ENCODE results near the gene UTRN. TPM values are rescaled to one million over a fixed set of nuclear protein-coding genes. Genes with fewer than 3 reads are reported as not detected.

Gene UTRN
- total and polyA plus RNA-seq, 2 donors from 2014 or later = 8.3 to 210 TPM

DNA sequence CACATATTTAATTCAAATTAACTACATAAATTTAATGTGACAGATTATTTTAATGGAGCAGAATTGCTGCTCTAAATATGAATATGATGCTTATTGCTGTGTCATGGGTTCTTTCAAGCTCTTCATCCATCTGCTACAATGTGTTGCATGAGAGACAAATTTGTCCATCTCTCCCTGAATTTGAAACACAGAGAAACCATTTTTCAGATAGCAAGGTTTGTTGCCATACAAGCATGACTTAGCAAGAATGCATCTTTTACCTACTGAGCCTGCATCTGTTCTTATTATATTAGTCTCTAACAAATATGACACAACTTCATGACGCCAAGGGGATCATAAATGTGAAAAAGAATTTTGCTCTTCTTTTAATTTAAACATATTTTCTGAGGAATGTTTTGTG lies 8.0 kb upstream of the UTRN start:
- FAIRE-seq (no peak), DNase-seq (no peak)
- TF ChIP-seq, protein P1, sequence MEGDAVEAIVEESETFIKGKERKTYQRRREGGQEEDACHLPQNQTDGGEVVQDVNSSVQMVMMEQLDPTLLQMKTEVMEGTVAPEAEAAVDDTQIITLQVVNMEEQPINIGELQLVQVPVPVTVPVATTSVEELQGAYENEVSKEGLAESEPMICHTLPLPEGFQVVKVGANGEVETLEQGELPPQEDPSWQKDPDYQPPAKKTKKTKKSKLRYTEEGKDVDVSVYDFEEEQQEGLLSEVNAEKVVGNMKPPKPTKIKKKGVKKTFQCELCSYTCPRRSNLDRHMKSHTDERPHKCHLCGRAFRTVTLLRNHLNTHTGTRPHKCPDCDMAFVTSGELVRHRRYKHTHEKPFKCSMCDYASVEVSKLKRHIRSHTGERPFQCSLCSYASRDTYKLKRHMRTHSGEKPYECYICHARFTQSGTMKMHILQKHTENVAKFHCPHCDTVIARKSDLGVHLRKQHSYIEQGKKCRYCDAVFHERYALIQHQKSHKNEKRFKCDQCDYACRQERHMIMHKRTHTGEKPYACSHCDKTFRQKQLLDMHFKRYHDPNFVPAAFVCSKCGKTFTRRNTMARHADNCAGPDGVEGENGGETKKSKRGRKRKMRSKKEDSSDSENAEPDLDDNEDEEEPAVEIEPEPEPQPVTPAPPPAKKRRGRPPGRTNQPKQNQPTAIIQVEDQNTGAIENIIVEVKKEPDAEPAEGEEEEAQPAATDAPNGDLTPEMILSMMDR (IDR thresholded peaks at IDR 0.05; ENCODE audit: borderline replicate concordance, extremely low read depth, insufficient read depth) = no peak
- no peak overlapping the region for H3K4me3 ChIP-seq (ENCODE audit: low read length in 3 of 3)
- H3K27me3 ChIP-seq (ENCODE audit: control insufficient read depth, insufficient read depth, low read length) = no peaks in the 10 kb centered on the region
- no peak overlapping the region for H3K27ac ChIP-seq (ENCODE audit: low read depth in 2 of 2, low read length in 2 of 2)
- intact Hi-C loops (cut with DNase I) = no loop called here
- no peaks in the 10 kb centered on the region for H3K36me3 ChIP-seq (ENCODE audit: control insufficient read depth in 2 of 3, insufficient read depth in 3 of 3, low read length in 3 of 3)
- H3K4me1 ChIP-seq (ENCODE audit: control insufficient read depth in 2 of 3, insufficient read depth in 2 of 3, low read depth in 1 of 3, low read length in 3 of 3) = no peaks in the 10 kb centered on the region
- no peaks in the 10 kb centered on the region for H3K9me3 ChIP-seq (ENCODE audit: control insufficient read depth in 2 of 3, insufficient read depth in 1 of 3, low read length in 3 of 3)
- no peak overlapping the region for H3K9ac ChIP-seq (ENCODE audit: low read length in 3 of 3)

DNA sequence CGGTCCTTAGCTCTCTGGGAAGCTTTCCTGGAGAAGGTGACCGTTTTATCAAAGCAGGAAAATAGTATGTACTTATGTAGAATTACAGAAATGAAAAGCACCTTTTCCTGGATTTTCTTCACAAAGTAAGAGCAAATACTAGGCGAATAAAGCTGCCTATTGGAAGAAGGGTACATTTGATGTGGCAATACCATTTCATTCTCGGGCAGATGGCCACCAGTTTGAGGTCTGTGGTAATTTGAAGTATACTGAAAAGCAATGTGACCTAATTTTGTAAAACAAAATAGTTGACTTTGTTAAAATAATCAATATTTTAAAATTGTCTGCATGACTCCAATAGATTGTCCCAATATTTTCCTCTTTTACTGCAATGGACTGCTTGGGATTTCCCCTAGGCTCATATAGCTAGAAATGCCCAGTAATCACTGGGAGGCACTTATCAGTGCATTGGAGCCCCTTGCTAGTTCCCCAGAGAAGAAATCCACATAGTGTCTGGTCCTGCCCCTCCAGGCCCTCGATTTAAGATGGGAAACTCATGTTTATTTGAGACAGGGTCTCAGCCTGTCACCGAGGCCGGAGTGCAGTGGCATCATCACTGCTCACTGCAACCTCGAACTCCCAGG lies 7.4 kb upstream of the UTRN start:
- FAIRE-seq (no peak), DNase-seq (no peak)
- no peaks in the 10 kb centered on the region for H3K36me3 ChIP-seq (ENCODE audit: control insufficient read depth in 2 of 3, insufficient read depth in 3 of 3, low read length in 3 of 3)
- no peaks in the 10 kb centered on the region for H3K4me1 ChIP-seq (ENCODE audit: control insufficient read depth in 2 of 3, insufficient read depth in 2 of 3, low read depth in 1 of 3, low read length in 3 of 3)
- no peak overlapping the region for H3K4me3 ChIP-seq (ENCODE audit: low read length in 3 of 3)
- no peaks in the 10 kb centered on the region for H3K9me3 ChIP-seq (ENCODE audit: control insufficient read depth in 2 of 3, insufficient read depth in 1 of 3, low read length in 3 of 3)
- intact Hi-C loops (cut with DNase I) = no loop called here
- no peak overlapping the region for H3K9ac ChIP-seq (ENCODE audit: low read length in 3 of 3)
- no peak overlapping the region for H3K27ac ChIP-seq (ENCODE audit: low read depth in 2 of 2, low read length in 2 of 2)
- no peaks in the 10 kb centered on the region for H3K27me3 ChIP-seq (ENCODE audit: control insufficient read depth, insufficient read depth, low read length)
- TF ChIP-seq, protein P1 (IDR thresholded peaks at IDR 0.05; ENCODE audit: borderline replicate concordance, extremely low read depth, insufficient read depth) = no peak

DNA sequence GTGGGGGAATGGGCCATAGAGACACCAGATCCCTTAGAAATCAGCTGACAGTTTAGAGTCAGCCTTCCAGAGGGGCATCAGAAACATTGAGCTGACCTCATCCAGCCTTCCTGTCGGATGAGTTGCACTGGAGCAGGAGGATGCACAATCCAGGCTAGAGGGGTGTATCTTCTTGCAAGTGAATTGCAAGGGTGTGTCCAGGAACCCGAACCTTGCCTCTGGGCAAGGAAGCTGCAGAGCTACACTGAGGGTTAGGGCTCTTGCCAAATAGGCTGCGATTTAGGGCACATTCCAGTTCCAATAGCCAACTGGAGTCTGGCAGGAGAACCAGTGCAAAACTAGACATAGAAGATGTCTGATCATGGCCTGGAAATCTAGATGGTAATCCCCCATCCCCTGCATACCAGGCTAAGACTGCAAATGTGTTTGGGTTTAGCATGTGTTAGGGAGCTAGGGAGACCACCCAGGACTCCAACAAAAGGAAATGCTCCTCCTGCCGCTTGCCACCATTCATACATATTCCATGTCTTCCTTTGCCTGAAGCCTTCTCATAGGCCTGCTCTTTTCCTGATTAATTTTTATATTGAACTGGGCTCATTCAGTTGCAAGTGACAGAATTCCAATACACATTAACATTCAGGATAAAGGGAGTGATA lies 6.3 kb upstream of the UTRN start:
- TF ChIP-seq, protein P1 (IDR thresholded peaks at IDR 0.05; ENCODE audit: borderline replicate concordance, extremely low read depth, insufficient read depth) = no peak
- intact Hi-C loops (cut with DNase I) = no loop called here
- FAIRE-seq = no peak

More for the DNA sequence above, 6.3 kb upstream of the UTRN start:
- H3K4me1 ChIP-seq (ENCODE audit: control insufficient read depth in 2 of 3, insufficient read depth in 2 of 3, low read depth in 1 of 3, low read length in 3 of 3) = no peaks in the 10 kb centered on the region
- H3K36me3 ChIP-seq (ENCODE audit: control insufficient read depth in 2 of 3, insufficient read depth in 3 of 3, low read length in 3 of 3) = no peaks in the 10 kb centered on the region
- H3K27me3 ChIP-seq (ENCODE audit: control insufficient read depth, insufficient read depth, low read length) = no peaks in the 10 kb centered on the region
- H3K9me3 ChIP-seq (ENCODE audit: control insufficient read depth in 2 of 3, insufficient read depth in 1 of 3, low read length in 3 of 3) = no peaks in the 10 kb centered on the region
- no peak for DNase-seq
- H3K4me3 ChIP-seq (ENCODE audit: low read length in 3 of 3) = no peak overlapping the region
- no peak overlapping the region for H3K9ac ChIP-seq (ENCODE audit: low read length in 3 of 3)
- H3K27ac ChIP-seq (ENCODE audit: low read depth in 2 of 2, low read length in 2 of 2) = no peak overlapping the region

All from kidney (tissue), 14 donors.